Prostate gland (tissue), 2 donors: ENCODE data around the gene USP9Y.

ENCODE experiments used
- CTCF ChIP-seq, 4 experiments: fragments of 200-600 bp in 2 of 4; fragments of 450-650 bp in 2 of 4; sonication (generic) in 2 of 4; IDR thresholded peaks; 1 replicate in 3 of 4; 2 replicates in 1 of 4; pipeline ENCODE4 v1.5.1; 2016 to 2019; ENCODE audit warnings: antibody characterized with exemption in 4 of 4, mild to moderate bottlenecking in 2 of 4, moderate library complexity in 2 of 4
- POLR2A ChIP-seq: fragments of 450-650 bp; IDR thresholded peaks from one replicate; pipeline ENCODE4 v1.6.1; 2016; ENCODE audit warnings: antibody characterized with exemption, mild to moderate bottlenecking
- POLR2AphosphoS5 ChIP-seq: sonication (generic); formaldehyde crosslinking; IDR thresholded peaks from one replicate; pipeline ENCODE4 v1.6.1; 2017; ENCODE audit warnings: antibody characterized with exemption

DNA sequence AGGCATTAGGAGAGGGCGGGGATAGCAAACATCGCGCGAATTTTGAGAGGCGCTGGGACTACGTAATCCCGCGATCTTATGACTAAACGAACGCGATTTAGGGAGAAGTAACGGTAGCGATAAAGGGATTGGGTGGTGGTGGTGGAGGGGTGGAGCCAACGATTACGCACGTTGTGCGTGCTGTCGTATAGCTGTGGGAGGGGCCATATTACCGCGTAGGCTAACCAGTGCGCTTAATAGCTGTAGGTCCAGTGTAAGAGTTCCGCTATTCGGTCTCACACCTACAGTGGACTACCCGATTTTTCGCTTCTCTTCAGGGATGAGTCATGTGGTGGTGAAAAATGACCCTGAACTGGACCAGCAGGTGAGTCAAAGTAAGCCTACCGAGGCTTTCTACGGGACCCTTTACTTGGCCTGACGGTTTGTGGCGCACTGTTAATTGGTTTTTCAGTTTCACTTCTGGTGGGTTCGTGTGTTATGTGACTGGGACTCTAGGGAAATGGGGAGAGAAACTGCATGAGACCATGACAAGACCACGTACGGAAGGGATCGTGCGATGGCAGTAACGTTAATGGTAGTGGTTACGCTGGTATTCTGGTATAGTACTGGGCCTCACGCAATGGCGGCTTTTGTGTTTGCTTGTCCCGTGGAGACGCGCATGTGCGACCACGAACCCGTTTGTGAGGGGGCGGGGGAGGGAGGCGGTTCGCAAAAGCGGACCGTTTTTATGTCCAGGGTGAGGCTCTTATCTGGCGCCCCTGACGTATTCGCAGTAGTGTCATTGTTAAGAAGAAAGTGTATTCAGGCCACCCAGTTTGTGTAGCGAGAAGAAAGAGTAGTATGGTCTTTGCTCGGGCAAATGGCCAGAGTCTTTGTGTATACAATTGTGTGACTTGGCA, 203.8 kb downstream of the USP9Y start, which contains the start of gene DDX3Y:
- TF ChIP-seq CTCF (IDR thresholded peaks at IDR 0.05): no peak
- no peak for TF ChIP-seq POLR2A
- TF ChIP-seq POLR2AphosphoS5: no peak
